GM12892 (cell line): Measurements from ENCODE around the gene FGR. TPM values are rescaled to one million over a fixed set of nuclear protein-coding genes. Genes with fewer than 3 reads are reported as not detected.
"Not testable (repeated sequence)": the region's sequence is repeated elsewhere in the genome, so short reads cannot be mapped to it uniquely, and the experiment has no call there.

Experiments used
- DNase-seq: peaks from one replicate; pipeline ENCODE4 v3.0.0; 2011; ENCODE audit not compliant: insufficient read length
- FAIRE-seq: peaks from 2 replicates; lab custom pipeline; 2011; peaks lifted over from hg19 to GRCh38; lab: Jason Lieb, UNC
- POLR2A ChIP-seq: IDR thresholded peaks from 2 replicates; pipeline ENCODE4 v1.6.1; 2011; ENCODE audit warnings: low read depth, low read length, control low read depth
- POLR2AphosphoS5 ChIP-seq: IDR thresholded peaks from 2 replicates; pipeline ENCODE4 v1.6.1; 2011; ENCODE audit warnings: low read depth, low read length, control low read depth
- TAF1 ChIP-seq: IDR thresholded peaks from 2 replicates; pipeline ENCODE4 v1.6.1; 2011; ENCODE audit warnings: low read depth, mild to moderate bottlenecking, control low read depth, low read length, borderline replicate concordance
- polyA plus RNA-seq: library from polyadenylated mRNA; unstranded; fragments of >200 nt; gene quantifications from one replicate; pipeline ENCODE4 v1.2.1, GENCODE V29; 2012; ENCODE audit warnings: missing spikeins, inconsistent platforms; ENCODE audit not compliant: missing spikeins

The FGR gene
- polyA plus RNA-seq: 43.6 TPM

GRCh38 chr1:27634985-27635367 is at the start of gene FGR:
Gene FGR (minus strand): TSS chr1:27635185. CDS start chr1:27623916, 11,269 bp downstream.
- no peak for TF ChIP-seq POLR2AphosphoS5
- TF ChIP-seq POLR2A: no peak
- no peak for TF ChIP-seq TAF1
- no peak for DNase-seq
- no peak for FAIRE-seq

GRCh38 chr1:27684176-27684575 is 49.2 kb upstream of the FGR start:
- TF ChIP-seq POLR2A (no peak), POLR2AphosphoS5 (no peak), TAF1 (no peak)
- DNase-seq (no peak), FAIRE-seq (no peak)

GRCh38 chr1:27682351-27682944 is 47.5 kb upstream of the FGR start:
- FAIRE-seq (no peak), DNase-seq (no peak)
- TF ChIP-seq POLR2A (no peak), POLR2AphosphoS5 (no peak), TAF1 (no peak)

- not testable (repeated sequence) for FAIRE-seq
These were observed 46.6 kb upstream of the FGR start for GRCh38 chr1:27681580-27681979.

DNA sequence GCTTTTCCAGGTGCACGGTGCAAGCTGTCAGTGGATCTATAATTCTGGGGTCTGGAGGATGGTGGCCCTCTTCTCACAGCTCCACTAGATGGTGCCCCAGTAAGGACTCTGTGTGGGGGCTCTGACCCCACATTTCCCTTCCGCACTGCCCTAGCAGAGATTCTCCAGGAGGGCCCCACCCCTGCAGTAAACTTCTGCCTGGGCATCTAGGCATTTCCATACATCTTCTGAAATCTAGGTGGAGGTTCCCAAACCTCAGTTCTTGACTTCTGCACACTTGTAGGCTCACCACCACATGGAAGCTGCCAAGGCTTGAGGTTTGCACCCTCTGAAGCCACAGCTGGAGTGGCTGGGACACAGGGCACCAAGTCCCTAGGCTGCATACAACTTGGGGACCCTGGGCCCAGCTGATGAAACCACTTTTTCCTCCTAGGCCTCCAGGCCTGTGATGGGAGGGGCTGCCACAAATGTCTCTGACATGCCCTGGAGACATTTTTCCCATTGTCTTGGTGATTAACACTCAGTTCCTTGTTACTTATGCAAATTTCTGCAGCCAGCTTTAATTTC is 45.3 kb upstream of the FGR start:
- not testable (repeated sequence) for DNase-seq, FAIRE-seq

More at GRCh38 chr1:27681580-27681979, 46.6 kb upstream of the FGR start:
- DNase-seq: not testable (repeated sequence)

DNA sequence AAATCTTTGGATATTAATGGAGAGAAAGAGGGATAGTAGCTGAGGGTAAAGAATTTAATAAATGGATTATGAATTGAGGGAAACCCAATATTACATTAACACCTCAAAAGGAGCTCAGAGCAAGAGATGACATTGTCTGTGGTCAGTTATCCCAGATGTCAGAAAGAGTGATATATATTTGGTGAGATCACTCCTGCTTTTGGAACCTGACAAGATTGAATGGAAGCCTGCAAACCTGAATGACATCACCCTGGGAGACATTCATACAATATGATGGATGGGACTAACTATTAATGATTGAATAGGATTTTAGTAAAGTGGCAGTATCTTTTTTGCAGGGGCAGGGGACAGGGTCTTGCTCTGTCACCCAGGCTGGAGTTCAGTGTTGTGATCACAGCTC is 43.8 kb upstream of the FGR start:
- no peak for FAIRE-seq
- TF ChIP-seq POLR2A (no peak), TAF1 (no peak), POLR2AphosphoS5 (no peak)

DNA sequence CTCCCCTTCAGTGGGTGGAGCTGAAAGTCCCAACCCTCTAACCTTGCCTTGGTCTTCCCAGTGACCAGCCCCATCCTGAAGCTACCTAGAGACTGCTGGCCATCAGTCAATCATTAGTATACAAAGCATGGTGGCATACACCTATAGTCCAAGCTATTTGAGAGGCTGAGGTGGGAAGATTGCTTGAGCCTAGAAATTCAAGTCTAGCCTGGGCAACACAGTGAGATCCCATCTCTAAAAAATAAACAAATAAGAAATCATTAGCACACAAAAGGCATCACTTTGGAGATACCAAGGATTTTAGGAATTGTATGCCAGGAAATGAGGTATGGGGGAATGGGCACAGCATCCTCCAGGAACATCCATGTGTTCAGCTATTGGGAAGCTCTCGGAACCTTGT is 41.4 kb upstream of the FGR start:
- no peak for TF ChIP-seq TAF1
- no peak for TF ChIP-seq POLR2AphosphoS5
- no peak for TF ChIP-seq POLR2A
- DNase-seq: no peak
- no peak for FAIRE-seq

More for the DNA sequence above, 43.8 kb upstream of the FGR start:
- no peak for DNase-seq

- DNase-seq (no peak), FAIRE-seq (no peak)
- TF ChIP-seq POLR2A (no peak), POLR2AphosphoS5 (no peak), TAF1 (no peak)
These were observed 37.7 kb upstream of the FGR start for GRCh38 chr1:27672750-27673112.

GRCh38 chr1:27671964-27672749 is 37.2 kb upstream of the FGR start, which contains the start of gene IFI6:
Gene IFI6 (minus strand): TSS chr1:27672192. CDS start chr1:27669314, 2,878 bp downstream.
- DNase-seq (peak; percentile 78), FAIRE-seq (peak; percentile 96)
- TF ChIP-seq POLR2AphosphoS5 (peak; percentile 90), POLR2A (peak; percentile 93), TAF1 (peak; percentile 16; the same call in 1 of the 2 replicates)

DNA sequence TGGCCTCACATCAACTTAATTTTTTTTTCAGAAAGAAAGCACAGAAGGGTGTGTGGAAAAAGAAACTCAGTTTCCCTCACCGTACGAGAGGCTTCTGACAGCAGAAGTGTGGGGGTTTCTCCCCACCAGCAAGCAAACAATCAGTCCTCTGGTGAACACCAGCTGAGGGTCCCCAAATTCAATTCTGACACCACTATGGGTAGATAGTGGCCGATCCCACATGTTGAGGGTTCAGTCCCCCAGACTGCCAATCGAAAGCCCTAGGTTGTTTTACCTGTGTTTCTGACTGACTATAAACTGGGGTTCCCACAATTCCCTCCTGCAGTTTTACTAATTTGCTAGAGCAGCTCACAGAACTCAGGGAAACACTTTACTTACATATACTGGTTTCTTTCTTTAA is 34.9 kb upstream of the FGR start:
- FAIRE-seq (no peak), DNase-seq (no peak)
- TF ChIP-seq TAF1 (no peak), POLR2A (no peak), POLR2AphosphoS5 (no peak)

- TF ChIP-seq POLR2AphosphoS5 (no peak), POLR2A (no peak), TAF1 (no peak)
- DNase-seq (peak; percentile 72), FAIRE-seq (peak; percentile 94)
These were observed 34.1 kb upstream of the FGR start for GRCh38 chr1:27668808-27669723.
